HG03442 (cell line): ENCODE data around the gene CTDSPL.

Experiments
- ATAC-seq: cut with Tn5 transposase; IDR thresholded peaks from one replicate; pipeline ENCODE4 v1.9.1; 2021; ENCODE audit warnings: mild to moderate bottlenecking, moderate library complexity; ENCODE audit not compliant: unreplicated experiment

Gene CTDSPL

DNA sequence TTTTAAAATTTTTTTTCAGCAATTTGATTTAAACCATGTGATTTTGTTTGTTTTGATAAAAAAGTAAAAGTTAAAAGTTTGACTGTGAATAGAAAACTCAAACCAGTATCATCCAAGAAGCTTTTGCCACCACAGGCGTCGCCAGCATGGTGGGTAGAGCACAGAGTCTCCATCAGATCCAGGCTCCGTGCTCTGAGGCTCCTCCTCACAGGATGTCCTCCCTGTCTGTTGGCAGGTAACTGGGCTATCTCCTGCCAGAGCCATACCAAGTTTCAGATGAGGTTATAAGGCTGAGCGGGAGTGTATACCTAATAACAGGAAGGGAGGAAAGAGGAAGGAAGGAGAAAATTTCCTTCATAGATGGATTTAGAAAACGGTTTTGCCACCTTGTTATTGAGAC lies 28.8 kb downstream of the CTDSPL start:
- ATAC-seq, result no peak

- no peak for ATAC-seq
Measured at GRCh38 chr3:37891227-37891626, 29.5 kb downstream of the CTDSPL start.

DNA sequence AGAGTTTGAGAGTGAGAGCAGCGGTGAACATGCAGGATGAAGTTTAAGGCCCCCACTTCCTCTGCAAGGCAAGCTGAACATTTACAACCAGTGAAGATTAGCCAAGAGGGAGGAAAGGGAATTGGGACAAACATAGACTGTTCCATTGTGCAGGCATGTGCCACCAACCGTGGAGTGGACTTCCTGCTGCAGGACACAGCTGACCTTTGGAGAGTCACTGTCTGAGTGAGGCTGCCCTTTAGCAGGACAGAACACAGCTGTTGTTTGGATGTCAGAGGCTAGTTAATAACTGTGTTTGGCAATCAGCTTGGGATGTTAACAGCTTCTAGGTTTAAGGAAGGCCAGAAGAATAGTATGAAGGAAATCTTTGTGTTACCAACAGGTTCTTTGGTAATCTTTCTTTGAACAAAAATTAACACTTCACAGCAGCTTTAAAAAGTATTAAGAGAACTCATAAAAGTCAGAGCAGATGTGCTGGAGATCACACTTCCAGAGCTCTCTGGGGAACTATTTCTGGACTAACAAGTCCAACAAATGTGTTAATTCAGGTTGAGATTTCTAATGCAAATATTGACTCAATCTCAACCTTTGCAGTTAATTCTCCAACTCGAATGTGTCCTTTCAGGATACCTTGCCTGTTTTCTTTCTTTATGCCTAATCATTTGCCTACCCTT lies 31.4 kb downstream of the CTDSPL start:
- ATAC-seq, result no peak

- no peak for ATAC-seq
Measured at GRCh38 chr3:37896827-37897226, 35.1 kb downstream of the CTDSPL start.

- ATAC-seq, result no peak
Measured at GRCh38 chr3:37897763-37898162, 36.1 kb downstream of the CTDSPL start.

- ATAC-seq, result no peak
Measured at GRCh38 chr3:37898424-37898823, 36.7 kb downstream of the CTDSPL start.

DNA sequence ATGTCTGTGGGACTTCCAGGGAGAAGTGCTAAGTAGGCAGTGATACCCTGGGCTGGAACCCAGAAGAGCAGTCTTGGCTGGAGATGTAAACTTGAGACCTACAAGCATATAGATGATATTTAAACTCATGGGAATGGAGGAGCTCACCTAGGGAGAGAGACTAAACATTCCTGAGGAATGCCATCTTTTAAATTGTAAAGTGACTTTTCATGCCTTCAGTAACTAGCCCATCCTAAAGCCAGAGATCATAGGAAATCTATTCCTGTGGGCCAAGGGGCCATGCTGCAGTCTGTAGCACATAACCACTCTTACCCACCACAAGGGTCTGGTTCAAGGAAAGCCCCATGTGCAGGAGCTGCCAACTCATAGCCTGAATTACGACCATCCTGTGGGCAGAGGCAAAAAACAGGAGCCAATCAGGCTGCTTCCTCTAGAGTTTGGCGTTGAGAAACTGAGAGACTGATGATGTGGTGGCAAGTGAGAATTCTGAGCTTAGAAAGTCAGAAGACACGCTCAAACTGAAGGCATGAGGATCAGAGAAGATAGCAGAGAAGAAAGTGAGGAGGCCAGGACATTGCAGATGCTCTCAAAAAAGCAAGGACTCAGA lies 37.5 kb downstream of the CTDSPL start:
- ATAC-seq, result peak; percentile 68

DNA sequence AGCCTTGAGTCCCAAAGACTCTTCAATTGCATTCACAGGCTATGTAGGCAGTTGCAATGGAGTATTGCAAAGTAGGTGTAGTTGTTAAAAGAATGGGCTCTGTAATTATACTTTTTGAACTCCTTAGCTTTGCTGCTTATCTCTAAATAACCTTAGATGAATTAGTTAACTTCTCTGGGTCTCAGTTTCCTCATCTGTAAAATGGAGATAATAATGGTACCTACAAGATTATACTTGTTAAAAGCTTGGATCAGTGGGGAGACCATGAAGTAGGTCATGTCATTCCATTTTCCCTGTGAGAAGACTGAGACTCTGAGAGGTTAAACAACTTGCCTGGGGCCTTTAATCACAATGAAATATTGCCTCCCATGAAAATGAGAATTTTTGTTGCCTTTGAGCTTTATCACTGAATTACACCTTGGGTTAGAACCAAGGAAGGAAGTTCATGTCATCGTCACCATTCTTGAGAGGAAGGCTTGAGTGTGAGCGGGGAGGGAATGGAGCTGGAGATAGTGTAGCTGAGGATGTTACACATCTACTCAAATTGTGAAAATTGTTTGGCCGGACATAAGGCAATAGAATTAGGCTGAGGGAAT lies 38.1 kb downstream of the CTDSPL start:
- ATAC-seq, result no peak

GRCh38 chr3:37901721-37902120 lies 40.0 kb downstream of the CTDSPL start:
- no peak for ATAC-seq

DNA sequence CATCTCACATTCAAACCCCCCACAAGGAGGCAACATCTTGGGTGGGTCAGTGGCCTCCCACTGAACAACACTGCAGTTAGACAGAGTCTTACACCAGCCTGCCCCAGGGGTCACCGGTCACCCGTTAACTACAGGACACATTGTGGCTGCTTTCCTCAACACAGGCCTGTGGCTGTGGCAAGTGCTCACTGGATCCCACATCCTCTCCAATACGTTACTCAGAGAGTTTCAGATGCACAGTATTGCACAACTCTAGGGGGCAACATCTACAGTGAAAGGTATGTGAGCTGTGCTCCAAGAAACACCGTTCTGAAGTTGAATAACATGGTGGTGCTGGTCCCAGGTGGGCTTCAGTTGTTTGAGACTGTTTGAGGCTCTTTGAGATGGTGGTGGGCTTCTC lies 41.0 kb downstream of the CTDSPL start:
- ATAC-seq, result no peak

DNA sequence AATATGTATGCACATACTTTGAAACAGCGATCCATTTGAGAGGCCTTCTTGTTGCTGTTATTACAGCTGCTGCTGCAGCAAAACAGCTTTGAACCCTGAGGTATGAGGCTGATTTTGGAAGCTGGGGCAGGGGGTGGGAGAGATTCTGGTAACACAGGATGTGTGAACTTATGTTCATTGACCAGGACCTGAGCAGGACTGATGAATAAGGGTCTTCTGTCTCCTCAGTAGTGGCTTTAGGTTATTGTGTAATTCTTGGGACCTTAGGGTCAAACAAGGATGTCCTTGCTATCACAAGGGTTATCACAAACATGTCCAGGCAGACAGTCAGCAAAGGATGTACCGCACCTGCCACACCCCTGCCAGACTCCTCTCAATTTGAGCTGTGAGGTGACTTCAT lies 41.6 kb downstream of the CTDSPL start:
- no peak for ATAC-seq

GRCh38 chr3:37903734-37904133 lies 42.1 kb downstream of the CTDSPL start:
- ATAC-seq, result no peak

GRCh38 chr3:37904601-37905000 lies 42.9 kb downstream of the CTDSPL start:
- no peak for ATAC-seq

- no peak for ATAC-seq
Measured at GRCh38 chr3:37905346-37905745, 43.7 kb downstream of the CTDSPL start.

DNA sequence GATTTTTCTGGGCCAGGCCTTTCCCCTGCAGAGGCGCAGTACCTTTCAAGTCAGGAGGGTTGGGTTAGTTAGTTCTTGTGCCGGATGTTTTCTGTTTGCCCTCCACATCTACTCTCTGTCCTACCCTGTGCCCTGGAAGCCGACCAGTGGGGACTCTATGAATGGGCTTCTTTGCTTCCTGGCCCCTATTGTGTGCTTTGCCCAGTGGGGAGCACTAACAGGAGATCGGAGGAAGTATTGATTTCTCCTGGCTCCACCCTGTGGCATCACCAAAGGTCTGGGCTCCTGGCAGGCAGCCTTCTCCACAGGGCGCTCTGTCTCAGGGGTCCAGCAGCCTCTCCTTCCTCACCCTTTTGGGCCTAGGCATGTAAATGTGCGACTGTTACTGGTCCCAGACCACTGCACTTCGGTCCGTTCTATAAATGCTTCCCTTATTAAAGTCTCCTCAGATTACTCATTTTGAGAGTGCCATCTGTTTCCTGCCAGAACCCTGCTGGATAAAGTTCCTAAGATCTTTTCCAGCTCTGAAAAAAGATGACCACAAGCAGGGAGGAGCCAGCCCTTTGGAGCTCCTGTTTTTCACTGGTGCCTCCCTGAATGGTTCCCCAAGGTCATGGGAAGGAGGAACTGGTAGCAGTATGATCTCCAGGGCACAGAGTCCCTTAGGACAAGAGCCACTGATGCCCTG lies 44.5 kb downstream of the CTDSPL start:
- no peak for ATAC-seq

DNA sequence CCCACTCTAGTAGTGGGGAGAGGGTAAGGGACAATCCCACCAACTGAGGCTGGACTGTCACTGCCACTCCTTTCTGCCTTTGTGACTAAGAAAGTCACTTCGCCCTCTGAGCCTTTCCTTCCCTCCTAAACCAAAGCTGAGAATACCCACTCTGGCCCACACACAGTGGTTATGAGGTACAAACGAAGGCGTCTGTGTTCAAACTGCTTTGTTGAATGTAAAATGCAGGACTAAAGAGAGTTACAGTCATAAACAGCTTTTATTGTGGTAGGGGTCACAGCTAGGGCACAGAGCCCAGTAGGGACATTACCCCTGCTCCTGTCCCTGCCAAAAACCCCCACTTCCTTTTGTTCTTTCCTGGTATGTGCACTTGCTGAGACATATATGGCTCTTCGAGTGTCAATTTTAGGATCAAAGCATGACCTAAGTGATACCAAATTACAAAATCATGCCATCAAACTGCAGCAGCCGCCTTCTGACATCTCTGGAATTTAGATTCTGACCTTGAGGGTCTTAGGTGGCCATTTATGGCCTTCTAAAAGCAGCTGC lies 45.1 kb downstream of the CTDSPL start:
- ATAC-seq, result peak; percentile 35

- ATAC-seq, result no peak
Measured at GRCh38 chr3:37907371-37907770, 45.7 kb downstream of the CTDSPL start.

GRCh38 chr3:37907906-37908305 lies 46.2 kb downstream of the CTDSPL start:
- peak; percentile 93 for ATAC-seq

GRCh38 chr3:37909067-37909911 lies 47.6 kb downstream of the CTDSPL start:
- no peak for ATAC-seq

DNA sequence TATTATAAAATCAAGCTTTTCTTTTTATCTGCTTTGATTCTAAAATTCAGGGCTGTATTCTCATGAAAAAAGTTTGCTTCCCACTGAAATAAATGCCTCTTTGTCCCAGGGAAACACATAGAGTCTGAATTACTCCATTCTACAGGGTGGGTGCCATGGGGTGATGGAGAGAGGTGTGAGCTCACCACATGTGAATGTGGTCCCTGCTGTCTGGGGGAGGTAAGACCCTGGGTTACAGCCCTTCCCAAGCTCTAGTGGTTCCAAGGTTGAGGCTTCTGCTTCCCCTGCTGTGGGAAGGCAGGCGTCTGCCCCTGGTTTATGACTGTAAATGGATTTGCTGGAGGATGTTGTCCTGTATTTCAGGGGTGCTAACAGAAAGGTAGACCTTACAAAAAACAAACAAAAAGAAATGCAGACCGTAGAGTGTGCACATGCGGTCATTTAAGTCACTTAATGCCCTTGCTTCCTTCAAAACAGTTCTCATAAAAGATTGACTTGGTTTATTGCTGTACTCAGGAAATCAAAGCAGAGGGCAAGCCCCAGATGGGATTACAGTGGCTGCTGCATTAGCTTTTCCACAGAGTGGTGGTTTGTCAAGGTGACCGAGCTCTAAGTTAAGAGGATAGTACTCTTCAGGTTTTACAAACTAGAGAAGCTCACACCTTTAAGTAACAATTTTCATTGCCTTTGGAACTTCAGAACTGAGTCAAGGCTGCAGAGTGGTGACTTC lies 49.2 kb downstream of the CTDSPL start:
- ATAC-seq, result no peak
